GM18499 (cell line): ENCODE results near the gene C3orf22.
"Not testable (repeated sequence)": the region's sequence is repeated elsewhere in the genome, so short reads cannot be mapped to it uniquely, and the experiment has no call there.

Source experiments
- ATAC-seq: cut with Tn5 transposase; IDR thresholded peaks from one replicate; pipeline ENCODE4 v1.9.1; 2021; ENCODE audit warnings: moderate number of reproducible peaks; ENCODE audit not compliant: insufficient read depth, unreplicated experiment

The C3orf22 gene, protein sequence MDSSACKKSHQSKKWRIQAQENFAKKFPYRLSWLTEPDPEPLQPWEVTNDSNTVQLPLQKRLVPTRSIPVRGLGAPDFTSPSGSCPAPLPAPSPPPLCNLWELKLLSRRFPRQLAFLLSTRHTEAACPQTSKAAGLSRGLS

DNA sequence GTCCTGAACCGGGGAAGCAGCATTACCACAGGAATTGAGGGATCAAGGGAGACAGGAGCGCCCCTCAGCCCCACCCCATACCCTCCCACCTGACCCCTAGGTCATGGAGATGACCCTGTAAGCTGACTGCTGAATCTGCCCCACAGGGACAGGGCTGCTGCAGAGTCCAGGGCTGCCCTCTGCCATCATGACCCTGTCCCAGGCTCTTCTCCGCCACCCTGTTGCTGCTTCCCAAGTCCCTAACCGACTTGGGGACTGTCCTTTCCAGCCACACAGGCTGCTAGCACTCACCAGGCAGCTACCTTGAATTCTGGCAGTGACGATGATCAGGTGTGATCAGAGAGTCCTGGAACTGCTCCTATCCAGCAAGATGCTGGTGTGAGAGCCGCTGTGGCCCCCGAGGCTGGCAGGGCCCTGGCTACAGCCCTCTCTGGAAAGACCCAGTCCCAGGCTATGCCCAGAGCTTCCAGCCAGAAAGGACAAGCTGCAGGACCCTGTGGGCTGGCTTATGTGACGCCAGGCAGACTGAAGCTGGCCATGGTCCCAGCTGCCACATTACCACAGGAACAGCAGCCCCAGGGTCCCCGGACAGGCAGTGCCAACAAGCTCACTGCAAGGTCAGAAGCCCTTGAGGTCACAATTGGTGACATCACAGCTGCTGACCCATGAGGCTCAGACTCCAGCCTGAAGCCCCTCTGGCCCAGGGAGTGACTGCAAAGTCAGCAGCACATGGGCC is at the start of gene C3orf22:
C3orf22 (minus strand) TSS at position 597 of the 736 bp plus-strand sequence. CDS start 5,542 bp downstream, outside the sequence.
- no peak for ATAC-seq

DNA sequence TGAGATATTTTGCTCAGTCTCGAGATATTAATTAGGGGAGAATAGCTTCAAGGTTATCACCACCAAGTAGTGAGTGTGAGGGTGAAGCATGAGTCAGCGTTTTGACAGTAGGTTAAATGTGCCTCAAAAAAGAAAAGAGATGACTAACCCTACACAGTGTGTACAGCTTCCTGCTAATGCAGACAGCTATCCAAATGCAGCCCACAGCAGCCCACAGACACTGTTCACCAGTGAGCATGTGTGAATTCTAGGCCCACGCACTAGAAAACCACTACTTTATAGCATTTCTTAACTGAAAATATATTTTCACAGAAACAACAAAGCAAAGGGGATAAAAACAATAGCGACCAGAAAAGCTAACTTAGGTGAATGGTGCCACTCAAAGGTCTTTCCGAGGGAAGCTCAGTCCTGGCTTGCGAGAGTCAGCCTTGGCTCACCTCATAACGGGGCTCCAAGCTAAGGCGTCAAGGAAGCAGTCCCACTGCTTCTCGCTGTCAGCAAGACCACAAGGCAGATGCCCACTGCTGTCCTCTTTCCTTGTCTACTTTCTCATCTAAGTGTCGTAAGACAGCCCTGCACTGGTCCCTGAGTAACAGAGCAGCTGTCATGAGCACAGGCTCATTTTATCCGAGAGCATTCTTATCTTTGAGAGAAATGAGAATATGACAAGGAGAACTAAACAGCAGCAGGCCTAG is 48.6 kb upstream of the C3orf22 start:
- no peak for ATAC-seq

DNA sequence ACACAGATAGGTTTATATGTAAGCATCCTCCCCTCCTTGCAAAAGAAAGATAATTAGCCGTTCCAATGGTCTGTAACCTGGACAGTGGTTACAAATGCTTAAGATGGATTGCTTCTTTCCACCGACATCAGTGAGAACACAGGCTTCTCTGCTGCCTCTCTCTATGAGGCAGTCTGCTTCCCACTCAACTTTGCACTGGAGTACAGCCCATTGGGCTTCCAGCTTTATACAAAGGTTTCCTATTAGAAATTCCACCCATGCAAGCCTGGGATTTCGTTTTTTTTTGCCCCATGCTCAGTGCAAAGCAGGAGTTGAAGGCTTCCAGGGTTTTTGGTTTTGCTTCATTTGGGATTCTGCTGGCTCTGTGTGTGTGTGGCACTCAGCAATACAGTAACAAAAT is 47.3 kb upstream of the C3orf22 start:
- no peak for ATAC-seq

DNA sequence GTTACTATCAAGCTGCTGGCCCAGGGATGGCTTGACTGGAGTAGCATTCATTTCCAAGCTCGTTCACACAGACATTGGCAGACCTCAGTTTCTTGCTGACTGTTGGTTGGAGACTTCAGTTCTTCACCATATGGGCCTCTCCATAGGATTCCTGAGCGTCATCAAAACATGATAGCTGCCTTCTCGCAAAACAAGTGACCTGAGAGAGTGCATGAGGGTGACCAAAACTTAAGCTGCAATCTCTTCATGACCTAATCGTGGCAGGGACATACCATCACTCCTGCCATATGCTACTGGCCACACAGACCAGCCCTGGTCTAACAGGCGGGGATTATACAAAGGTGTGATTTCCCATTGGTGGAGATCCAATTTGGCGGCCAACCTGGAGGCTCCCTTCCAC is 46.0 kb upstream of the C3orf22 start:
- no peak for ATAC-seq

DNA sequence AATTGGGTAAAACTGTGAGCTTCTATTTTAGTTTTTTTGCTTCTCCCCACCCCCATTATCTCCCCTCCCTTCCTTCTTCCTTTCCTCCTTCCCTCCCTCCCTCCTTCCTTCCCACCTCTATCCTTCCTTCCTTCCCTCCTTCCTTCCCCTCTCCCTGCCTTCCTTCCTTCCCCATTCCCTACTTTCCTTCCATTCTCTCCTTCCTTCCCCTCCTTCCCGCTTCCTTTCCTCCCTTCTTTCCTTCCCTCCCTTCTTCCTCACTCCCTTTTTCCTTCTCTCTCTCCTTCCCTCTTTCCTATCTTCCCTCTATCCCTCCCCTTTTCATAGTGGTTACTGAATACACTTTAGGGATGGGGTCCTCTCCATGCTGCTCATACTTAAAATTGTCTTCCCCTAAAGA is 40.4 kb upstream of the C3orf22 start:
- no peak for ATAC-seq

DNA sequence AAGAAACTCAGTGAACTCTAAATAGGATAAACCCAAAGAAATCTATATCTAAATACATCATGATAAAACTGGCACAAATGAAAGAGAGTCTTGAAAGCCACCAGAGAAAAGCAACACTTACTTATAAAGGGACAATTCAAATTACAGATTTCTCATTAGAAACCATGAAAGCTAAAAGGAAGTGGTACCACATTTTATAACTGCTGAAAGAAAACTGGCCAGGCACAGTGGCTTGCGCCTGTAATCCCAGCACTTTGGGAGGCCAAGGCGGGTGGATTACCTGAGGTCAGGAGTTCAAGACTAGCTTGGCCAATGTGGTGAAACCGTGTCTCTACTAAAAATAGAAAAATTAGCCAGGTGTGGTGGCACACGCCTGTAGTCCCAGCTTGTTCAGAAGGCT is 36.7 kb upstream of the C3orf22 start:
- not testable (repeated sequence) for ATAC-seq

DNA sequence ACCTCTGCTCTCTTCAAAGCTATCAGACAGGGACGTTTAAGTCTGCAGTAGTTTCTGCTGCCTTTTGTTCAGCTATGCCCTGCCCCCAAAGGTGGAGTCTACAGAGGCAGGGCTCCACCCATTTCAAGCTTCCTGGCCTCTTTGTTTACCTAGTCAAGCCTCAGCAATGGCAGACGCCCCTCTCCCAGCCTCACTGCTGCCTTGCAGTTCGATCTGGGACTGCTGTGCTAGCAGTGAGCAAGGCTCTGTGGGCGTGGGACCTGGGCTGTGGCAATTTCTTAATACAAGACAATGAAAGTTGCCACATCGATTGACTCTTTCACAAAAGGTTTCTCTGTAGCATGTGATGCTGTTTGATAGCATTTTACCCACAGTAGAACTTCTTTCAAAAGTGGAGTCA is 32.8 kb upstream of the C3orf22 start:
- ATAC-seq: not testable (repeated sequence)

DNA sequence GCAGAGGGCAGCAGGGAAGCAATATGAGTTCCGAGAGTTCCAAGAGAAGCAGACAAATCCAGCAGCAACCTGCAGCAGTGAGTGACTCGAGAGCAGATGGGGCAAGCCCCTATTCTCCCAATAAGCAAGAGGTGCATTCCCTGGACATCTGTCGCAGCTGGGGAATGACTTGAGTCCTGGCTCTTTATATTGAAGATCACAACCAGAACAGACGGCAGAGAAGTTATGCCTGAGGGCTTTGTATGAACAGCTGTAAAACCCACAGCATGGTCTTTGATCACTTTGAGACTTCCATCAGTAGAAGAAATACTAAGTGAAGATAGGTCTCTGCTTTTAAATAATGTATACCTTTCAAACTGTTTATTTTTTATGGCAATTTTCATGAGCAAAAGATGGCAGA is 23.6 kb upstream of the C3orf22 start:
- ATAC-seq: no peak

DNA sequence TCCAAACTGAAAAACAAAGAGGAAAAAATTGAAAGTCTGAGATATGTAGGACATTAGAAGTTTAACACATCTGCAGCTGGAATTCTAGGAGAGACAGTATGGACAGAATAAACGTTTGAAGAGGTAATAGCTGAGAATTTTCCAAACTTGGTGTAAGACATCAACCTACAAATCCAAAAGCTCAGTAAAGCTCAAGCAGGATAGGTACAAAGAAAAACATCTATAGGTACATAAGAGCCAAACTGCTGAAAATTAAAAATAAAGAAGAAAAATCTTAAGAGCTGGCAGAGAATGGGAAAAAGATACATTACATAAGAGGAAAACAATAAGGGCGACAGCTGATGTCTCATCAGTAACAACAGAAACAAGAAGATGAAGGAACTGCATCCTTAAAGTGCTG is 22.8 kb upstream of the C3orf22 start:
- ATAC-seq: no peak

DNA sequence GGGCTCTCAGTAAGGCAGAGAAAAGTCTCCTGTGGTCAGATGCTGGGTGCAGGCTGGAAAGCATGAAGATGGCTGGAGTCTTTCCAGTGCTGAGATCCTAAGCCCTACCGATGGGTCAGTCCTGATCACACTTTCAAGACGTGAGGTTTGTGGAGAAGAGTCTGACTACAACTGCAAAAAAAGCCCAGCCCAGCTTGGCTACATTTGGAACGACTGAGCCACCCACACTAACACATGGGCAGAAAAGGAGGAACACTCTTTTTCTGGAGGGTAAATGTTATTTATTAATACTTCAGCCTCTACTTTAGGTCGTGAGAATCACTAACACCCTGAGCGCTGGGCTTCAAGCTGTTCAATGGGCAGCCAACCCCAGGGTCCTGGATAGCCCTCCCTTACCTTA is 22.0 kb upstream of the C3orf22 start:
- no peak for ATAC-seq

DNA sequence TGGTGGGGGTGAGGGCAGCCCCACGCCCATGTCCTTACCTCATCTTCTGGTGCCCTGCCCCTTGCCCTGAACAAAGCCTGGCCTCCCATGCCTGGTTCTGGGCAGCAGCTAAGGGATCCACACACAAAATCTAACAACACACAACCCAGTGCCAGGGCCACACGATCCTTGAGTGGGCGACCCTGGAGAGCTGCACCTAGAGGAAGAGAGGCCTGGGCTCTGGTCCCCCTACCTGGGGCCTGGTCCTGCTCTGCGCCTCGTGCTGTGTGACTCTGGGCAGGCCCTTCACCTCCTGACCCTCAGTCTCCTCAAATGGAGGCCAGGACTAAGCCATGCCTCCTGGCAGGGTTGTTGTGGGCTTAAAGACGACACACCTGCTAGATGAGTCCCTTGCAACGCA is 20.0 kb upstream of the C3orf22 start:
- no peak for ATAC-seq

DNA sequence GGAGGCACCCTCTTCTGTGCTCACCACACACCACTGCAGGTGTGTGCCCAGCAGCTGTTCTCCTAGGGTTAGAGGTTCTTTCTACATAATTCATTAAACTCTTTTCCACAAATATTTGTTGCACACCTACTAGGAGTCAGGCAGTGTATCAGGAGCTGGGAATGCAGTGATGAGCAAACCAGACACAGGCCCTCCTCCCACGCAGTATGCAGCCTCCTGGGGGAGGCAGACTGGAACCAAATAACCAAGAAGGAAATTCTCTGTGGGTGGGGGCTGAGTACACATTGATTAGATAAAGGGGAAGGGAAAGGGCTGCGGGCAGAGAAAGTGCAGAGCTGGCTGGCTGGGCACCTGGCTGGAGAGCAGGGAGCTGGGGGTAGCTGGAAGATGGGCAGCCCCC is 18.5 kb upstream of the C3orf22 start:
- no peak for ATAC-seq

DNA sequence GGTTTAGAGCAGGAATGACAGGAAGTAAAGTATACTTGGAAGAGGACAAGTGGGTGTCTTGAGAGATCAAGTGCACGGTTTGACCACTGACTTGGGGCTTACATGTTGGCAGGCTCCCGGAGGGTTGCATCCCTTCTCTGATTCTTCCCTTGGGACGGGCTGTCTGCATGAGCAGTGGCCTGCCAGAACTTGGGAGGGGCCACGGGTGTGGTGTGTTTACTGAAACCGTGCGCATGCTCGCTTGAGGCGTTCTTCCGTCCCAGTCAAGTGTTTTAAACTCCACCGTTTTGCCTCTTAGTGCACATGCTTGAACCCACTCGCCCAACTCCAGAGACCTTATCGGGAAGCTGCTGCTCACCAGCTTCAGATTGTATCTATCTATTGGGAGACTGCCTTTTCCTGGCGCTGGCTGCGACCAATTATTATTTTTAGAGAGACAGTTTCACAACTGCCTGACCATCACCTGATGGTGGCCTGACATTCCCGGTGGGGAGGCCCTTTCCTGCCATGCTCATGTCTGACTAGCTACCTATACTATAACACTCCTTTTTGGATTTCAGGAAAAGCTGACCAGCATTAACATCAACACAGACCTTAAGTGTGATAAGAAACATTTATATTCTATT is 14.9 kb upstream of the C3orf22 start:
- no peak for ATAC-seq

DNA sequence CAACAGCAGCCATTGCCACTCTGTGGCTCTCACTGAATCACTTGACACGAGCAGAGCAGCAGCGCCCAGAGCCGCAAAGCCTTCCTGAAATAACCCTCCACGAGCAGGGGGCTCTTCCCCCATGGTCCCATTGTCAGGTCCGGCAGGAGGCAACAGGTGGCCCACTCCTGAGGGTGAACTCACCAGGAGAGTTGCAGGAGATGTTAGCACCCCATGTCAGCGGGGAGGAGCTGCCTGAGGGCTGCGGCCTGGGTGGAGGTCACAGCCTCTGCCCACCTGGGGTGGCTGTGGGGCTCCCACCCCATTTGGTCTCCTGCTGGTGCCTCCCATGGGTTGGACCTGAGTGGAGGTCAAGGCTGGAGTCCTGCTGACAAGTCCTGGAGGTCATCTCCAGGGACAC is 12.3 kb upstream of the C3orf22 start:
- no peak for ATAC-seq

DNA sequence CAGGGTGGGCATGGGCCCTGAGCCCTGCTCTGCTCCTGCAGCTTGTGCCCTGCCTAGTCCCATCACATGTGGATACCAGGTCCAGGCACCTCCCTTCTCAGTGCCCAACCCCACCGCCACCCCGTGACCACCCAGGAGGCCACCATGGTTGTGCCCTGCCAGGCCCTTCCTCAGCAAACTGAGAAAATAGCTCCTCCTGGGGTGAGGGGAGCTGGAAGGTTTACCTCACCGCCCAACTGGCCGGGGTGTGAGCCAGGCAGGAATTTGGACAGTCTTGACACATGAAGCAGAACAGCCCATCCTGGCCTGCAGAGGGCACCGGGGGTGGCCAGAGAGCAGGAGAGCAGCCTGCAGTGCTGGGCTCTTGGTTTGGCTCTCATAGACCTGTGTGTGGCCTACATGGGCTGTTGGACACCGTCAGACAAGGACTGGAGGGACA is 11.4 kb upstream of the C3orf22 start:
- no peak for ATAC-seq

DNA sequence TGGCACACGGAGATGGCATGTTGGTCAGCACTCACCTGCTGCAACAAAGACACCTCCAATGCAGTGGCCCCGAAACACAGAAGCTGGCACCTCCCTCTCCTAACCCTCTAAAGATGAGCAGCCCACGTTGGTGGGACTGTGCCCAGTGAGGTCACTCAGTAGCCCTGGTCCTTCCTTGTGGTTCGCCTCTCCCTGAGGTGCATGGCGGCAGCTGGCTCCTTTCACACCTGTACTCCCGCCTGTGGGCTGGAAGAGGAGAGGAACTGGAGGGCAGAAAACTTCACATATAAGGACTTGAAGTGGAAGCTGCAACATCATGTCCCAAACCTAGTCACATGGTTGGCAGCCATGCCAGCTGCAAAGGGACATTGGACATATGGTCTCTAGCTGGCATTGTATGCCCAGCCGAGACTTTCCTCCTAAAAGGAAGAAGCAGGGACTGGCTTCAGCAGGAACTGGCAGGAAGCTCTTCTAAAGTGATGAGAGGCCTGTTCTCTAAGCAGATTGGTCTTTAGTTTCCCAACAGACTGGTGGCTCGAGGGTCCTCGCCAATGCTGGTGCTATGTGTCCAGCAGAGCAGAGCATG is 10.8 kb upstream of the C3orf22 start:
- no peak for ATAC-seq

DNA sequence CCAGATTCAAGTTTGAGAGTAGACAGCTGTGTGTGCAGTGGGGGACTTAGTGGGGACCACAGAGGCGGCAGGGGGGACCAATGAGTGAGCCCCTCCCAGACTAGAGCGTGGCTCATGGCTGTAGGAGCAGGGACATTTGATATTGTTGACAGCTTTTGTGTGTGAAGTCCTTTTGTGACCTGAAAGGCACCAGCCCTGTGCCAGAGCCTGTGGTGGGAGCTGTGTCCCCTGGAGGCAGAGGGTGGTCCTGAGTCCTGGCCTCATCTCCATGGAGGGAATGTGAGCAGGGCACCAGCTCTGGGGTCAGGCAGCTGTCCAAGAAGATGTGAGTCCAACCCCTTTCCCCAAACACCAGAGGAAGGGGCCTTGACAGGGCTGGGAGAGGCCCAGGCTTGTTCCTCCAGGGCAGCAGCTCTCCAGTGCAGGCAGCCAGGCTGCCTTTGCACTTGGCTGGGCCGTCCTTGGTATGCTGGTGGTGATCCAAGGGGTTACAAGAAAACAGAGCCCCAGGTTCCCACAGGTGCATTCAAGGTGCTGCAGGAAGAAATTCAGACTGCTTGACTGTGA is 10.1 kb upstream of the C3orf22 start:
- ATAC-seq: no peak

DNA sequence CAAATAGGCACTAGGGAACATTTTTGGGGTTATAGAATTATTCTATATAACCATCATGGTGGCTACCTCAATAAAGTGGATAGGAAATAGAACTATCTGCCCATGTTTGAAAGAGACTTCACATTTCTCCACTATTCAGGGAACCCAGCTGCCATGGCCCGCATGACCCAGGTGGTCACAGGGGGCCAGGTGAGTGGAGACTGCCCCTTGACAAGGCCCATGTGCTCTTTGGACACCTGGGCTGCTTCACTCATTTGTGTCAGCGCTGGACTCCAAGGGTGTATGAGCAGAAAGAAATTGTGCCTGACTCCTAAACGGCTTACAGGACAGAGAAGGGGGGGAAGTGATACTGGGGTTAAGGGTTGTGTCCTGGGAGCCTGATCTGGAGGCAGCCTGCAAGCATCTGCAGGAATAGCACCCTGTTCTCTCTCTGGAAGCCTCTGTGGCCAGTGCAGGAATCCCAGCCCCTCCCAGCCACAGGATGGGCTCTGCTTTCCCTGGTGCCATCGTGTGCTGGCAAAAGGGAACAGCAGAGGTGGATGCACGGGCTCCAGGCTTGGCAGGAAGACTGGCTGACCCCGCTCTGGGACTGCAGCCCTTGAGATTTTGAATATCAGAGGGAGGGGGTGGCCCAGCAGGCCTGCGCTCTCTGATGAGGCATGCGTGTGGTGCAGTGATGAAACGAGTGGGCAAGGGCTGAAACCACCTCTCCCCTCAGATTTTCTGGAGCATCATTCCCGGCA is 9.1 kb upstream of the C3orf22 start:
- no peak for ATAC-seq

DNA sequence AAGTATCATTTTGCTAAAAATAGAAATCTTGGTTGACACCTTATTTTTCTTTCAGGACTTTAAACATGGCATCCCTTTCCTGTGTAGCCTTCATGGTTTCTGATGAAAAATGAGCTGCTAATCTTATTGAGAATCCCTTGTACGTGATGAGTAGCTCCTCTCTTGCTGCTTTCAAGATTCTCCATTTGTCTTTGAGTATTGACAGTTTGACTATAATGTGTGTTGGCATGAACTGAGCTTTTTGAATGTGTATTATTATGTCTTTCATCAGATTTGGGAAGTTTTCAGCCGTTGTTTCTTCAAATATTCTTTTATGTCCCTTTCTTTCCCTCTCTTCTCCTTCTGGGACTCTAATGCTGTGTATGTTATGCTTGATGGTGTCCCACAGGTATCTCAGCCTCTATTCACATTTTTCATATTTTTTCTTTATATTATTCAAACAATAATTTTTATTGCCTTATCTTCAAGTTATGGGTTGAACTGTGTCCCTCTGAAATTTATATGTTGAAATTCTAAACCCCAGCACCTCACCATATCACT is 4.1 kb upstream of the C3orf22 start:
- no peak for ATAC-seq

DNA sequence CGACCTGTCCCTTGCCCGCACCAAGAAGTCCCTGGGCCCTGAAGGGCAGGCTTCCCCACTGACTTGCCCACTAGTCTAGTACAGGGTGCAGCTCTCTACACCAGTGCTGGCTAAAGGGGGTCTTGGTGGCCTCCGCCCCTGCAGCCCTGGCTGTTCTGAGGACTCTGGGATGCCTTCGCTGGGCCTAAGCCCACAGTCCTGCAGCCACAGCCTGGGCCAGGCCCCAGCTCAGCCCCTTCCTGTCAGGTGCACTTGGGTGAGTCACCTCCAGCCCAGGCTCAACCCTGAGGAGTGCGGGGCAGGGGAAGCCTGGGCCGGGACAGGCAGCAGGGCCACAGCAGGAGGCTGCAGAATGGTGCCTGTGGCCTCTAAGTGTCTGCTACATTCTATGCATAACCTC is 971 bp downstream of the C3orf22 start:
- no peak for ATAC-seq
